PC-3 (cell line): ENCODE measurements around the gene CGB1. TPM values are rescaled to one million over a fixed set of nuclear protein-coding genes. Genes with fewer than 3 reads are reported as not detected.
"Not testable (repeated sequence)": the region's sequence is repeated elsewhere in the genome, so short reads cannot be mapped to it uniquely, and the experiment has no call there.

Experiments
- ATAC-seq: fragments of 200-7000 bp; cut with Tn5 transposase; 2 replicates; pipeline ENCODE4 v1.9.1; 2020; ENCODE audit warnings: mild to moderate bottlenecking, moderate library complexity
- BruUV-seq: library from RNA; stranded (reverse); fragments of 400-500 nt; replicated peaks from 2 replicates; lab custom pipeline; 2021; lab: Mats Ljungman, UMichigan
- CTCF ChIA-PET: fragments of 300-600 bp; sonication (Branson Sonifier 250); formaldehyde crosslinking; loops from one replicate; lab custom pipeline; 2022; ENCODE audit warnings: antibody characterized with exemption; lab: Charles Lee
- POLR2A ChIA-PET: fragments of 300-600 bp; sonication (Branson Sonifier 250); formaldehyde crosslinking; loops from one replicate; lab custom pipeline; 2022; ENCODE audit warnings: antibody characterized with exemption; ENCODE audit not compliant: unreplicated experiment; lab: Charles Lee
- DNase-seq: peaks from one replicate; pipeline ENCODE4 v3.0.0-alpha.2; 2015
- H2AFZ ChIP-seq: fragments of 300-600 bp; sonication (generic); 2 replicates; pipeline ENCODE4 v1.6.0; 2016; ENCODE audit warnings: antibody characterized with exemption, low read length
- H3F3A ChIP-seq: fragments of 300-600 bp; sonication (generic); one replicate; pipeline ENCODE4 v1.6.0; 2017; ENCODE audit warnings: antibody characterized with exemption, low read length, control low read depth, mild to moderate bottlenecking; ENCODE audit not compliant: unreplicated experiment
- H3K27ac ChIP-seq: fragments of 300-600 bp; sonication (generic); 2 replicates; pipeline ENCODE4 v1.5.1; 2016; ENCODE audit warnings: mild to moderate bottlenecking, low read length
- H3K27me3 ChIP-seq: fragments of 300-600 bp; sonication (generic); 2 replicates; pipeline ENCODE4 v1.6.1; 2016; ENCODE audit warnings: low read length, mixed read lengths
- H3K36me3 ChIP-seq: fragments of 300-600 bp; sonication (generic); 2 replicates; pipeline ENCODE4 v1.6.1; 2016; ENCODE audit warnings: low read depth, mixed run types, low read length, mixed read lengths
- H3K4me1 ChIP-seq: fragments of 300-600 bp; sonication (generic); 2 replicates; pipeline ENCODE4 v1.5.1; 2016; ENCODE audit warnings: low read length; ENCODE audit not compliant: insufficient read depth
- H3K4me2 ChIP-seq: fragments of 300-600 bp; sonication (generic); 2 replicates; pipeline ENCODE4 v1.6.0; 2016; ENCODE audit warnings: low read length
- H3K4me3 ChIP-seq: fragments of 300-600 bp; sonication (generic); 2 replicates; pipeline ENCODE4 v1.5.1; 2016; ENCODE audit warnings: mild to moderate bottlenecking, low read length, mixed read lengths
- H3K79me2 ChIP-seq: fragments of 300-600 bp; sonication (generic); 2 replicates; pipeline ENCODE4 v1.6.1; 2017; ENCODE audit warnings: low read length, mixed read lengths
- H3K9ac ChIP-seq: fragments of 300-600 bp; sonication (generic); 2 replicates; pipeline ENCODE4 v1.6.0; 2016; ENCODE audit warnings: mild to moderate bottlenecking, low read length
- H3K9me2 ChIP-seq: fragments of 300-600 bp; sonication (generic); replicated peaks from 2 replicates; pipeline ENCODE4 v1.6.1; 2016; ENCODE audit warnings: mixed run types, low read length, mixed read lengths
- H3K9me3 ChIP-seq: fragments of 300-600 bp; sonication (generic); 2 replicates; pipeline ENCODE4 v1.6.1; 2016; ENCODE audit warnings: low read length, mixed read lengths
- H4K20me1 ChIP-seq: fragments of 300-600 bp; sonication (generic); 2 replicates; pipeline ENCODE4 v1.6.1; 2016; ENCODE audit warnings: low read length, mixed read lengths
- EZH2 ChIP-seq: fragments of 300-600 bp; sonication (generic); IDR thresholded peaks from one replicate; pipeline ENCODE4 v1.6.1; 2017; ENCODE audit warnings: antibody characterized with exemption, mild to moderate bottlenecking, low read length; ENCODE audit not compliant: unreplicated experiment
- EZH2phosphoT487 ChIP-seq: fragments of 300-600 bp; sonication (generic); IDR thresholded peaks from 2 replicates; pipeline ENCODE4 v1.6.1; 2018; ENCODE audit warnings: mild to moderate bottlenecking, antibody characterized with exemption, low read length, borderline replicate concordance
- intact Hi-C: fragments of 100-400 bp; cut with micrococcal nuclease; formaldehyde crosslinking; loops from 2 replicates; pipeline ENCODE4 v1.9.0; 2023
- total RNA-seq: library from RNA; depleted of rRNA; stranded (reverse); fragments of >200 nt; gene quantifications from 2 replicates; pipeline ENCODE4 v1.2.3, GENCODE V29; 2014
- TF ChIP-seq, protein P1 (sequence below): fragments of 300-600 bp; sonication (generic); conservative IDR thresholded peaks from 2 replicates; pipeline ENCODE4 v1.5.1; 2017; ENCODE audit warnings: antibody characterized with exemption, low read depth, mild to moderate bottlenecking, low read length

CGB1 gene
- total RNA-seq, 1 experiment from 2014 or later = 0.95 TPM

DNA sequence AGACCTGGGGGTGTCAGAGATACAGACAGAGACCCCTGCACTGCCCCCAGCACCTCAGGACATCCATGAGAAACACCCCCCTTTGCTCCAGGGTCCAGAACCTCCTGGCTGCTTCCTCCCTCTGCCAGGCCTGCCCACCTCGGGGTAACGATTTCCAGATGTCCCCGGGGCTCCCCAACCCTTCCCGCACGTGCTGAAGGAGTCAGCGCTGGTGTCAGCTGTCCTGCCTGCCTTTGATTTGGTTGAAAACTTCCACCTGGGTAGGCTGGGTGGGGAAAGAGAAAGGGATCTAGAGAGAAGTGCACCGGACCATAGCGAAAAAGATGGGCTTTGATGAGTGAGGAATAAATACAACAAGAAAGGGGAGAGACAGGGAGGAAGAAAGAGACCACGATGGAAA lies 22.4 kb upstream of the CGB1 start:
- ChIA-PET POLR2A (no interaction called here), CTCF (no interaction called here)
- Histone ChIP-seq H3K9ac (no peak overlapping the region), H3K9me2 (no peaks in the 10 kb centered on the region), H3F3A (no peaks in the 10 kb centered on the region), H3K4me3 (no peak overlapping the region), H4K20me1 (no peaks in the 10 kb centered on the region), H3K9me3 (no peaks in the 10 kb centered on the region), H3K36me3 (no peaks in the 10 kb centered on the region), H3K4me1 (peaks cover 4% of the 10 kb centered on the region; the same call in 1 of the 2 replicates), H2AFZ (no peak overlapping the region), H3K4me2 (no peak overlapping the region), H3K27ac (no peak overlapping the region), H3K27me3 (no peaks in the 10 kb centered on the region), H3K79me2 (no peaks in the 10 kb centered on the region)
- intact Hi-C loops = no loop called here
- DNase-seq = no peak
- no TSS peak for BruUV-seq
- TF ChIP-seq, protein P1, sequence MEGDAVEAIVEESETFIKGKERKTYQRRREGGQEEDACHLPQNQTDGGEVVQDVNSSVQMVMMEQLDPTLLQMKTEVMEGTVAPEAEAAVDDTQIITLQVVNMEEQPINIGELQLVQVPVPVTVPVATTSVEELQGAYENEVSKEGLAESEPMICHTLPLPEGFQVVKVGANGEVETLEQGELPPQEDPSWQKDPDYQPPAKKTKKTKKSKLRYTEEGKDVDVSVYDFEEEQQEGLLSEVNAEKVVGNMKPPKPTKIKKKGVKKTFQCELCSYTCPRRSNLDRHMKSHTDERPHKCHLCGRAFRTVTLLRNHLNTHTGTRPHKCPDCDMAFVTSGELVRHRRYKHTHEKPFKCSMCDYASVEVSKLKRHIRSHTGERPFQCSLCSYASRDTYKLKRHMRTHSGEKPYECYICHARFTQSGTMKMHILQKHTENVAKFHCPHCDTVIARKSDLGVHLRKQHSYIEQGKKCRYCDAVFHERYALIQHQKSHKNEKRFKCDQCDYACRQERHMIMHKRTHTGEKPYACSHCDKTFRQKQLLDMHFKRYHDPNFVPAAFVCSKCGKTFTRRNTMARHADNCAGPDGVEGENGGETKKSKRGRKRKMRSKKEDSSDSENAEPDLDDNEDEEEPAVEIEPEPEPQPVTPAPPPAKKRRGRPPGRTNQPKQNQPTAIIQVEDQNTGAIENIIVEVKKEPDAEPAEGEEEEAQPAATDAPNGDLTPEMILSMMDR = no peak
- TF ChIP-seq EZH2 (no peak), EZH2phosphoT487 (no peak)
- ATAC-seq = no peak

- DNase-seq (no peak), ATAC-seq (no peak)
- TF ChIP-seq, protein P1 = no peak
- no peak for TF ChIP-seq EZH2phosphoT487
- no peak for TF ChIP-seq EZH2
- CTCF ChIA-PET = no interaction called here
- H3K27me3 ChIP-seq = no peaks in the 10 kb centered on the region
- no peak overlapping the region for H3K27ac ChIP-seq
- H4K20me1 ChIP-seq = no peaks in the 10 kb centered on the region
- intact Hi-C loops = no loop called here
- H3F3A ChIP-seq = no peaks in the 10 kb centered on the region
- H3K79me2 ChIP-seq = no peaks in the 10 kb centered on the region
- no peaks in the 10 kb centered on the region for H3K36me3 ChIP-seq
- POLR2A ChIA-PET = no interaction called here
- BruUV-seq = no TSS peak
- H3K4me1 ChIP-seq = peaks cover 4% of the 10 kb centered on the region; the same call in 1 of the 2 replicates
- no peak overlapping the region for H3K4me3 ChIP-seq
- no peaks in the 10 kb centered on the region for H3K9me3 ChIP-seq
- H3K9ac ChIP-seq = no peak overlapping the region
- no peak overlapping the region for H2AFZ ChIP-seq
- H3K9me2 ChIP-seq = no peaks in the 10 kb centered on the region
- no peak overlapping the region for H3K4me2 ChIP-seq
Observed at GRCh38 chr19:49058562-49058961, 21.9 kb upstream of the CGB1 start.

- H3K9me3 ChIP-seq = no peaks in the 10 kb centered on the region
- H3K79me2 ChIP-seq = no peaks in the 10 kb centered on the region
- no TSS peak for BruUV-seq
- peak within 1 kb of the TSS; percentile 85 for H2AFZ ChIP-seq
- TF ChIP-seq, protein P1 = no peak
- TF ChIP-seq EZH2phosphoT487 (no peak), EZH2 (no peak)
- no peaks in the 10 kb centered on the region for H3K27me3 ChIP-seq
- H3K9ac ChIP-seq = 0 out of 2 replicates have a peak within 1 kb of the TSS, but pooled peaks have one; percentile 12
- ChIA-PET POLR2A (interaction anchor here (1.0 kb wide), 1 partner anchor 64 kb away, joined by 4 read pairs; the partner anchor contains the start of genes GYS1 and RUVBL2), CTCF (interaction anchor here (0.5 to 0.9 kb wide), 2 partner anchors 16 to 86 kb away, joined by 3 read pairs; no protein-coding TSS in a partner anchor)
- H3K9me2 ChIP-seq = no peaks in the 10 kb centered on the region
- no peaks in the 10 kb centered on the region for H4K20me1 ChIP-seq
- H3F3A ChIP-seq = no peaks in the 10 kb centered on the region
- no peak within 1 kb of the TSS for H3K27ac ChIP-seq
- peak within 1 kb of the TSS; percentile 71 for H3K4me3 ChIP-seq
- H3K4me1 ChIP-seq = peaks cover 4% of the 10 kb centered on the region; the same call in 1 of the 2 replicates
- ATAC-seq (peak; percentile 75), DNase-seq (peak; percentile 70)
- intact Hi-C loops = no loop called here
- no peaks in the 10 kb centered on the region for H3K36me3 ChIP-seq
- H3K4me2 ChIP-seq = peak within 1 kb of the TSS; percentile 96
Observed at GRCh38 chr19:49057636-49058234, 21.0 kb upstream of the CGB1 start, which contains the start of gene CGB7. Gene CGB7, minus strand, starts transcription at chr19:49057749. Its CDS starts 2,374 bp downstream, at chr19:49055375.

DNA sequence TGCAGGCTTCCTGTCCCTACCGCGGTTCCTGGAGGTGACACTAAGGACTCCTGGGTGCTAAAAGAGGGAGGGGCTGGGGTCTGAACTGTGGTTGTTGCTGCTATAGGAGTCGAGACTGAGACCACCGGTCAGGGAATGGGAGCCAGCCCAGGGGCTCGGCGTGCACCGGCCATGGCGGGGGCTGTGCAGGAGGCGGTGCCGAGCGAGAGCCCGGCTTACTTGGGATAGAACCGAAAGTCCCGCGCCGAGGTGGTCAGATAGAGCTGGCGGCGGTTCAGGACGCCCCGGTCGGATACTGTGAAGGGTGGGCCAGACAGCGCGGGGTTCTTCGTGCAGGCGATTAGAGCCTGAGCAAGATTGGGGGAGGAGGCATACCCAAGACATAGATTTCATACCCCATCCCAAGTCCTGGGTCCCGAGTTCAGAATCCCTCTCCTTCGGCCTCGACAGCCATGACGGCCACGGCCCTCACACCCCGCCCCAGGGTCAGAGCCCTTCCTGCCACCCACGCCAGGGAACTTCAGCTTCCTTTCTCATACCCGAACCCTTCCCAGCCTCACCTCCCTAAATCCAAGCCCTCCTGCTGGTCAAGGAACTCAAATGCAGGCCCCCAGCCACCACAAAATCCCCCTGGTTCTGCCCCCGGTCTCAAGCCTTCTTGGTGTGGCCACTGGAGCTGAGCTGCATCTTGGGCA lies 20.4 kb upstream of the CGB1 start:
- intact Hi-C loops, H3K36me3 ChIP-seq, H3K9ac ChIP-seq, H3K27me3 ChIP-seq, H3K27ac ChIP-seq, H3K79me2 ChIP-seq, H3K9me2 ChIP-seq, ATAC-seq, H3K4me1 ChIP-seq, DNase-seq, BruUV-seq, H3K9me3 ChIP-seq, H3F3A ChIP-seq, H4K20me1 ChIP-seq: not testable (repeated sequence)
- CTCF ChIA-PET = interaction anchor here (0.5 to 0.9 kb wide), 3 partner anchors 17 to 86 kb away, joined by 3 read pairs; partner anchors contain the start of gene RUVBL2
- Histone ChIP-seq H3K4me3 (peak overlapping the region; percentile 71), H2AFZ (peak overlapping the region; percentile 85; the same call in 1 of the 2 replicates), H3K4me2 (peak overlapping the region; percentile 96)
- POLR2A ChIA-PET = interaction anchor here (0.6 to 1.0 kb wide), 2 partner anchors 18 to 64 kb away, joined by 3 to 4 read pairs; partner anchors contain the start of genes GYS1 and RUVBL2
